ENCODE measurements around the gene ENTPD2. TPM values are rescaled to one million over a fixed set of nuclear protein-coding genes. Genes with fewer than 3 reads are reported as not detected.

Gene ENTPD2
- polyA plus RNA-seq, 1 experiment, result not detected

DNA sequence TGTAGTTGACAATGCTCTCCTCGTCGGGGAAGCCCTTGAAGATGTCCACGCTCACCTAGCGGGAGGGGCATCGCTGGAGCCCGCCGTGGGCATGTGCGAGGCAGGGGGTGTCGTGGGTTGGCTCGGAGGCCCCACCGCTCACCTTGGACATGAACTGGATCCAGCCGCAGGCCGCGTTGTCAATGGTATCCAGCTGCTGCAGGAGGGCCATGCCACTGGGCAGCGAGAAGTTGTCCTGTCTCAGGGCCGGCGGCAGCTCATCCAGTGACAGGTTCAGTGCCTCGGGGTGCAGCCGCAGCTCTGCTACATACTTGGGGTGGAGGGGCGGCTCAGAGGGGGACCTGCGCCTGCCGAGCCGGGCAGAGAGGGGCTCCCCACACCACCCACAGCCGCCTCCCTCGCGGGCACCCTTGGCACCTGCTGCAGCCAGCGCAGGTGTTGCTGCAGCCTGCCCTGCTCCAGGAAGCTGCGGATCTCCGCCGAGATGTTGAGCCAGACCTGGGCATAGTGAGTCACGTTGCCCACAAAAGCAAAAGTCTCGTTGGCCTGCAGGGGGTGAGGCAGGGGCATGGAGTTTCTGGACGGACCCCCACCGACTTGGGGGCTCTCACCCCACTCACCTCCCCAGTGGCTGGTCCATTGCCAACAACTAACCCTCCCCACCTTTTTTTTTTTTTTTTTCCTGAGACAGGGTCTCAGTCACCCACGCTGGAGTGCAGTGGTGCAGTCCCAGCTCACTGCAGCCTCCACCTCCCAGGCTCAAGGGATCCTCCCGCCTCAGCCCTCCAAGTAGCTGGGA is 34.9 kb downstream of the ENTPD2 start:
- CTCF ChIA-PET, result interaction anchor here (0.6 to 0.8 kb wide), 2 partner anchors 11 to 71 kb away, joined by 3 read pairs; no protein-coding TSS in a partner anchor
- H3K27ac ChIP-seq (ENCODE audit: low read depth, low read length), result no peak overlapping the region
- no peak for DNase-seq (ENCODE audit: low read depth, low spot score)
- TF ChIP-seq, protein P1, sequence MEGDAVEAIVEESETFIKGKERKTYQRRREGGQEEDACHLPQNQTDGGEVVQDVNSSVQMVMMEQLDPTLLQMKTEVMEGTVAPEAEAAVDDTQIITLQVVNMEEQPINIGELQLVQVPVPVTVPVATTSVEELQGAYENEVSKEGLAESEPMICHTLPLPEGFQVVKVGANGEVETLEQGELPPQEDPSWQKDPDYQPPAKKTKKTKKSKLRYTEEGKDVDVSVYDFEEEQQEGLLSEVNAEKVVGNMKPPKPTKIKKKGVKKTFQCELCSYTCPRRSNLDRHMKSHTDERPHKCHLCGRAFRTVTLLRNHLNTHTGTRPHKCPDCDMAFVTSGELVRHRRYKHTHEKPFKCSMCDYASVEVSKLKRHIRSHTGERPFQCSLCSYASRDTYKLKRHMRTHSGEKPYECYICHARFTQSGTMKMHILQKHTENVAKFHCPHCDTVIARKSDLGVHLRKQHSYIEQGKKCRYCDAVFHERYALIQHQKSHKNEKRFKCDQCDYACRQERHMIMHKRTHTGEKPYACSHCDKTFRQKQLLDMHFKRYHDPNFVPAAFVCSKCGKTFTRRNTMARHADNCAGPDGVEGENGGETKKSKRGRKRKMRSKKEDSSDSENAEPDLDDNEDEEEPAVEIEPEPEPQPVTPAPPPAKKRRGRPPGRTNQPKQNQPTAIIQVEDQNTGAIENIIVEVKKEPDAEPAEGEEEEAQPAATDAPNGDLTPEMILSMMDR (IDR thresholded peaks at IDR 0.05; ENCODE audit: low read depth, low read length), result no peak
- H3K4me3 ChIP-seq (ENCODE audit: low read depth, low read length), result no peak overlapping the region
- H3K27me3 ChIP-seq (ENCODE audit: control insufficient read depth, insufficient read depth, low read length), result no peaks in the 10 kb centered on the region
- POLR2A ChIA-PET, result no interaction called here
- peaks cover 52% of the 10 kb centered on the region for H3K9me3 ChIP-seq (ENCODE audit: control insufficient read depth, insufficient read depth, low read length)

GRCh38 chr9:137017791-137018497 is 35.9 kb downstream of the ENTPD2 start:
- no peak for DNase-seq (ENCODE audit: low read depth, low spot score)
- ChIA-PET POLR2A (no interaction called here), CTCF (interaction anchor here (0.6 kb wide), 1 partner anchor 12 kb away, joined by 3 read pairs; no protein-coding TSS in a partner anchor)
- TF ChIP-seq, protein P1 (IDR thresholded peaks at IDR 0.05; ENCODE audit: low read depth, low read length), result no peak
- H3K27me3 ChIP-seq (ENCODE audit: control insufficient read depth, insufficient read depth, low read length), result no peaks in the 10 kb centered on the region
- H3K4me3 ChIP-seq (ENCODE audit: low read depth, low read length), result no peak overlapping the region
- H3K9me3 ChIP-seq (ENCODE audit: control insufficient read depth, insufficient read depth, low read length), result peaks cover 61% of the 10 kb centered on the region
- no peak overlapping the region for H3K27ac ChIP-seq (ENCODE audit: low read depth, low read length)

GRCh38 chr9:137017071-137017470 is 36.8 kb downstream of the ENTPD2 start:
- POLR2A ChIA-PET, result no interaction called here
- Histone ChIP-seq H3K27ac (ENCODE audit: low read depth, low read length) (no peak overlapping the region), H3K4me3 (ENCODE audit: low read depth, low read length) (no peak overlapping the region), H3K9me3 (ENCODE audit: control insufficient read depth, insufficient read depth, low read length) (peaks cover 61% of the 10 kb centered on the region), H3K27me3 (ENCODE audit: control insufficient read depth, insufficient read depth, low read length) (no peaks in the 10 kb centered on the region)
- TF ChIP-seq, protein P1 (IDR thresholded peaks at IDR 0.05; ENCODE audit: low read depth, low read length), result no peak
- no peak for DNase-seq (ENCODE audit: low read depth, low spot score)
- CTCF ChIA-PET, result no interaction called here

DNA sequence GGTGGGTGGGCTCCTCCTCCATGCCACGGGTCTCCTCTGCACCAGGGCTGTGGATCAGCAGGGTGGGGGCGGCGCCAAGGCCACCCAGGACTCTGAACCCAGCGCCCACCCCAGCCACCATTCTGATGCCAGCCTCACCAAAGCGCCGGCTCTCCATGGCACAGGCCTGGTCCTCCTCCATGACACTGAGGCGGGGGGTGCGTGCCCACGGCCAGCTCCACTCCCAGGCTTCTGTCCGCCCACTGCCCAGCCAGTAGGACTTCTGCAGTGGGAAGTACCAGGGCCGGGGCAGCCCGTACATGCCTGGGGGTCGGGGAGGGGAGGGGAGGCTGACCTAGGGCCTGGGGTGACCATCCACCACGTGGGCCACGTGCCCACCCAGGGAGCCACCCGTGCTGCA is 37.4 kb downstream of the ENTPD2 start:
- ChIA-PET CTCF (interaction anchor here (1.8 kb wide), 1 partner anchor 13 kb away, joined by 6 read pairs; no protein-coding TSS in a partner anchor), POLR2A (interaction anchor here (0.7 kb wide), 1 partner anchor 38 kb away, joined by 3 read pairs; no protein-coding TSS in a partner anchor)
- no peak overlapping the region for H3K4me3 ChIP-seq (ENCODE audit: low read depth, low read length)
- H3K27me3 ChIP-seq (ENCODE audit: control insufficient read depth, insufficient read depth, low read length), result no peaks in the 10 kb centered on the region
- H3K9me3 ChIP-seq (ENCODE audit: control insufficient read depth, insufficient read depth, low read length), result peaks cover 55% of the 10 kb centered on the region
- no peak overlapping the region for H3K27ac ChIP-seq (ENCODE audit: low read depth, low read length)
- DNase-seq (ENCODE audit: low read depth, low spot score), result no peak
- TF ChIP-seq, protein P1 (IDR thresholded peaks at IDR 0.05; ENCODE audit: low read depth, low read length), result no peak

Data from AG04450 (cell line).